PC-9 (cell line): ENCODE measurements around the gene SPEM2. TPM values are rescaled to one million over a fixed set of nuclear protein-coding genes. Genes with fewer than 3 reads are reported as not detected.

Experiments used
- BruUV-seq: library from RNA; stranded (reverse); fragments of 400-500 nt; replicated peaks from 2 replicates; lab custom pipeline; 2021; lab: Mats Ljungman, UMichigan
- CTCF ChIA-PET: fragments of 300-600 bp; sonication (Branson Sonifier 250); formaldehyde crosslinking; loops from one replicate; lab custom pipeline; 2022; ENCODE audit warnings: antibody characterized with exemption; lab: Charles Lee
- POLR2A ChIA-PET: fragments of 300-600 bp; sonication (Branson Sonifier 250); formaldehyde crosslinking; loops from one replicate; lab custom pipeline; 2022; ENCODE audit warnings: antibody characterized with exemption; ENCODE audit not compliant: unreplicated experiment; lab: Charles Lee
- DNase-seq, 2 experiments: peaks; one replicate each; pipeline versions ENCODE4 v3.0.0 to v3.0.0-alpha.2; 2015 to 2022; ENCODE audit warnings: mixed read lengths in 1 of 2
- H2AFZ ChIP-seq: fragments of 200-600 bp; sonication (generic); 2 replicates; pipeline ENCODE4 v1.8.1; 2017; ENCODE audit warnings: antibody characterized with exemption
- H3F3A ChIP-seq: fragments of 200-600 bp; sonication (generic); 2 replicates; pipeline ENCODE4 v1.8.1; 2017; ENCODE audit warnings: antibody characterized with exemption, mild to moderate bottlenecking, low read depth; ENCODE audit not compliant: insufficient read depth
- H3K27ac ChIP-seq: fragments of 200-600 bp; sonication (generic); 2 replicates; pipeline ENCODE4 v1.6.1; 2016; ENCODE audit warnings: mixed run types
- H3K27me3 ChIP-seq: fragments of 200-600 bp; sonication (generic); 2 replicates; pipeline ENCODE4 v1.6.1; 2016; ENCODE audit warnings: low read depth, mixed run types; ENCODE audit not compliant: insufficient read depth
- H3K36me3 ChIP-seq: fragments of 200-600 bp; sonication (generic); 2 replicates; pipeline ENCODE4 v1.6.1; 2016; ENCODE audit warnings: low read depth, mixed run types
- H3K4me1 ChIP-seq: fragments of 200-600 bp; sonication (generic); replicated peaks from 2 replicates; pipeline ENCODE4 v1.6.1; 2016; ENCODE audit warnings: mixed run types; ENCODE audit not compliant: insufficient read depth
- H3K4me2 ChIP-seq: fragments of 200-600 bp; sonication (generic); 2 replicates; pipeline ENCODE4 v1.6.1; 2017; ENCODE audit warnings: mixed run types
- H3K4me3 ChIP-seq: fragments of 200-600 bp; sonication (generic); 2 replicates; pipeline ENCODE4 v1.6.1; 2016; ENCODE audit warnings: mixed run types
- H3K79me2 ChIP-seq: fragments of 200-600 bp; sonication (generic); 2 replicates; pipeline ENCODE4 v1.6.1; 2017; ENCODE audit warnings: low read depth, mixed run types
- H3K9me2 ChIP-seq: fragments of 200-600 bp; sonication (generic); 2 replicates; pipeline ENCODE4 v1.8.1; 2017; ENCODE audit warnings: mild to moderate bottlenecking; ENCODE audit not compliant: insufficient read depth
- H3K9me3 ChIP-seq: fragments of 200-600 bp; sonication (generic); 2 replicates; pipeline ENCODE4 v1.8.1; 2016; ENCODE audit warnings: low read depth; ENCODE audit not compliant: insufficient read depth
- H4K20me1 ChIP-seq: fragments of 200-600 bp; sonication (generic); 2 replicates; pipeline ENCODE4 v1.8.1; 2017; ENCODE audit not compliant: insufficient read depth
- EZH2 ChIP-seq: fragments of 200-600 bp; sonication (generic); IDR thresholded peaks from 2 replicates; pipeline ENCODE4 v1.8.0; 2017; ENCODE audit warnings: antibody characterized with exemption, low read depth
- intact Hi-C: fragments of 100-400 bp; cut with micrococcal nuclease; formaldehyde crosslinking; loops from one replicate; pipeline ENCODE4 v1.10.0; 2022; ENCODE audit not compliant: unreplicated experiment
- total RNA-seq: library from RNA; stranded (reverse); gene quantifications from 2 replicates; pipeline ENCODE4 v1.2.3, GENCODE V29; 2021
- TF ChIP-seq, protein P1 (sequence below): fragments of 200-600 bp; sonication (generic); conservative IDR thresholded peaks from 2 replicates; pipeline ENCODE4 v1.6.1; 2017; ENCODE audit warnings: mixed run types, antibody characterized with exemption, mild to moderate bottlenecking, moderate library complexity

SPEM2 gene
- total RNA-seq, 1 experiment from 2014 or later, result 0.50 TPM

DNA sequence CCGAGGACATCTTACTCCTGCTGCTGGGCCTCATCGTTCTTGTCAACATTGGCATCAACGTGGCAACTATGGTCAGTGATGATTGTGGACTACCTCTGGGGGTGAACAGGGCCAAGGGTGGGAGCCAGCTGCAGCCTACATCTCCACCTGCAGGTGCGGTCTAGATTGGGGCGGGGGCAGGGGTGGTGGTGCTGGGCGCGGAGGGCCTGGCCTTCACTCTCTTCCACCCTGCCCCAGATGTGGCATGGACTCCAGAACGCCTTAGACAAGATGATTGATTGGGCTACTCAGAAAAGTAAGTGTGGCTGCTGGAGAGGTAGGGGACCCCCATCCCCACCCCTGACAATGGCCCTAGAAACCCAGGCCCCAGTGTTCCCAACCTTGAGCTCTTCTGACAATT lies 340 bp downstream of the SPEM2 start:
- H3K36me3 ChIP-seq, result no peaks in the 10 kb centered on the region
- CTCF ChIA-PET, result no interaction called here
- intact Hi-C loops, result no loop called here

DNA sequence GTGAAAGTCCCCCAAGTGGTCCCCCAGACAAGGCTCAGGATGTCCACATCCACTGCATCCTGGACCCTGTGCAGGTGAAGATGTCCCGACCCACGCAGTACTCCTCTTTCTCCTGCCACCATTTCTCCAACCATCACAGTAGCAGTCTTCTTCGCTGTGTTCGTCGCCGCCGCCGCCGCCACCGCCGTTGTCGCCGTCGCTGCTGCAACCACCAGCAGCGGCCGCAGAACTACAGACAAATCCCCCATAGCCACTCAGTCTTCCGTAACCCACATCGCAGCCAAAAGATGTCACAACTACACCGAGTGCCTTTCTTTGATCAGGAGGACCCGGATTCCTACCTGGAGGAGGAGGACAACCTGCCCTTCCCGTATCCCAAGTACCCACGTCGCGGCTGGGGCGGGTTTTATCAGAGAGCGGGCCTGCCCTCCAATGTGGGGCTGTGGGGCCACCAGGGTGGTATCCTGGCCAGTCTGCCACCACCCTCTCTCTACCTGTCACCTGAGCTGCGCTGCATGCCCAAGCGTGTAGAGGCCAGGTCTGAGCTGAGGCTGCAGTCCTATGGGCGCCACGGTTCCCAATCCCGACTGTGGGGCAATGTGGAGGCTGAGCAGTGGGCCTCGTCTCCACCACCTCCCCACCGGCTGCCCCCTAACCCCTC lies 917 bp downstream of the SPEM2 start:
- Histone ChIP-seq H3K36me3 (no peaks in the 10 kb centered on the region), H3K79me2 (no peaks in the 10 kb centered on the region), H3F3A (no peaks in the 10 kb centered on the region), H3K4me2 (no peak overlapping the region), H3K9me2 (no peaks in the 10 kb centered on the region), H3K4me1 (no peaks in the 10 kb centered on the region), H3K27ac (no peak overlapping the region), H3K9me3 (no peaks in the 10 kb centered on the region), H4K20me1 (no peaks in the 10 kb centered on the region), H2AFZ (no peak overlapping the region), H3K4me3 (no peak overlapping the region), H3K27me3 (no peaks in the 10 kb centered on the region)
- POLR2A ChIA-PET, result no interaction called here
- no peak for TF ChIP-seq EZH2
- TF ChIP-seq, protein P1, sequence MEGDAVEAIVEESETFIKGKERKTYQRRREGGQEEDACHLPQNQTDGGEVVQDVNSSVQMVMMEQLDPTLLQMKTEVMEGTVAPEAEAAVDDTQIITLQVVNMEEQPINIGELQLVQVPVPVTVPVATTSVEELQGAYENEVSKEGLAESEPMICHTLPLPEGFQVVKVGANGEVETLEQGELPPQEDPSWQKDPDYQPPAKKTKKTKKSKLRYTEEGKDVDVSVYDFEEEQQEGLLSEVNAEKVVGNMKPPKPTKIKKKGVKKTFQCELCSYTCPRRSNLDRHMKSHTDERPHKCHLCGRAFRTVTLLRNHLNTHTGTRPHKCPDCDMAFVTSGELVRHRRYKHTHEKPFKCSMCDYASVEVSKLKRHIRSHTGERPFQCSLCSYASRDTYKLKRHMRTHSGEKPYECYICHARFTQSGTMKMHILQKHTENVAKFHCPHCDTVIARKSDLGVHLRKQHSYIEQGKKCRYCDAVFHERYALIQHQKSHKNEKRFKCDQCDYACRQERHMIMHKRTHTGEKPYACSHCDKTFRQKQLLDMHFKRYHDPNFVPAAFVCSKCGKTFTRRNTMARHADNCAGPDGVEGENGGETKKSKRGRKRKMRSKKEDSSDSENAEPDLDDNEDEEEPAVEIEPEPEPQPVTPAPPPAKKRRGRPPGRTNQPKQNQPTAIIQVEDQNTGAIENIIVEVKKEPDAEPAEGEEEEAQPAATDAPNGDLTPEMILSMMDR, result no peak
- intact Hi-C loops, result no loop called here
- CTCF ChIA-PET, result no interaction called here
- DNase-seq, result no peak
- BruUV-seq, result no TSS peak

More for the DNA sequence above, 340 bp downstream of the SPEM2 start:
- no peaks in the 10 kb centered on the region for H3F3A ChIP-seq
- H3K9me2 ChIP-seq, result no peaks in the 10 kb centered on the region
- H3K27me3 ChIP-seq, result no peaks in the 10 kb centered on the region
- no peaks in the 10 kb centered on the region for H3K4me1 ChIP-seq
- no peaks in the 10 kb centered on the region for H3K79me2 ChIP-seq
- BruUV-seq, result no TSS peak
- H3K4me2 ChIP-seq, result no peak overlapping the region
- H2AFZ ChIP-seq, result no peak overlapping the region
- no peaks in the 10 kb centered on the region for H4K20me1 ChIP-seq
- POLR2A ChIA-PET, result no interaction called here
- no peak overlapping the region for H3K27ac ChIP-seq
- TF ChIP-seq EZH2, result no peak
- no peak for DNase-seq
- no peaks in the 10 kb centered on the region for H3K9me3 ChIP-seq
- H3K4me3 ChIP-seq, result no peak overlapping the region

DNA sequence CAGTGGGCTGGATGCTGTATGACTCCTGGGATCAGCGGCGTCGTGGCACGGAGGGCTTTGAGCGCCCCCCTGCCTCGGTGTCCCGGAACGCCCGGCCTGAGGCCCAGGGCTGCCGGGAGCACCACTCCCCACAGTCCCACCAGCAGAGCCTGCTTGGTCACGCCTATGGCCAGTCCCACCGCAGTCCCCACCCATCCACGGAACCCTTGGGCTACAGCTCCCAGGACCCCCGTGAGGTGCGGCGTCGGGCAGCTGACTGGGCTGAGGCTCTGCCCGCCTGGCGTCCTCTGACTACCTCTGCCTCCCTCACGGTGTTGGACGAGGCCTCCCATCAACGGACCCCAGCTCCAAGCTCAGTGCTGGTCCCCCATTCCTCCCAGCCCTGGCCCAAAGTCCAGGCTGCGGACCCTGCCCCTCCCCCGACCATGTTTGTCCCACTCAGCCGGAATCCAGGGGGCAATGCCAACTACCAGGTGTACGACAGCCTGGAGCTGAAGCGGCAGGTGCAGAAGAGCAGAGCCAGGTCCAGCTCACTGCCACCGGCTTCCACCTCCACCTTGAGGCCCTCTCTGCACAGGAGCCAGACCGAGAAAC lies 1.6 kb downstream of the SPEM2 start:
- Histone ChIP-seq H4K20me1 (no peaks in the 10 kb centered on the region), H3K79me2 (no peaks in the 10 kb centered on the region), H3F3A (no peaks in the 10 kb centered on the region), H3K27ac (no peak overlapping the region), H3K4me1 (no peaks in the 10 kb centered on the region), H3K4me3 (no peak overlapping the region), H3K4me2 (no peak overlapping the region), H3K27me3 (no peaks in the 10 kb centered on the region), H3K36me3 (no peaks in the 10 kb centered on the region), H2AFZ (no peak overlapping the region), H3K9me3 (no peaks in the 10 kb centered on the region), H3K9me2 (no peaks in the 10 kb centered on the region)
- ChIA-PET POLR2A (no interaction called here), CTCF (no interaction called here)
- no peak for TF ChIP-seq EZH2
- TF ChIP-seq, protein P1, result no peak
- DNase-seq, result no peak
- intact Hi-C loops, result no loop called here
- BruUV-seq, result no TSS peak
